SK-N-MC (cell line): ENCODE data around the gene SMU1.

Experiments used
- DNase-seq: peaks from one replicate; pipeline ENCODE4 v3.0.0-alpha.2; 2011; ENCODE audit warnings: low read depth, low spot score
- H3K27ac ChIP-seq: fragments of 200-600 bp; sonication (generic); 2 replicates; pipeline ENCODE4 v1.5.1; 2016; ENCODE audit warnings: mixed run types
- H3K36me3 ChIP-seq: fragments of 200-600 bp; sonication (generic); 2 replicates; pipeline ENCODE4 v1.6.1; 2017; ENCODE audit warnings: antibody characterized with exemption, low read length, mixed read lengths; ENCODE audit not compliant: insufficient read depth
- H3K4me3 ChIP-seq: fragments of 200-600 bp; sonication (generic); 2 replicates; pipeline ENCODE4 v1.5.1; 2016
- H3K9ac ChIP-seq: fragments of 200-600 bp; sonication (generic); 2 replicates; pipeline ENCODE4 v1.8.0; 2017; ENCODE audit warnings: mixed run types, mixed read lengths; ENCODE audit not compliant: insufficient read length
- H3K9me3 ChIP-seq: fragments of 200-600 bp; sonication (generic); 2 replicates; pipeline ENCODE4 v1.6.1; 2017; ENCODE audit warnings: low read depth, mild to moderate bottlenecking, antibody characterized with exemption, low read length, moderate library complexity, mixed read lengths
- EZH2 ChIP-seq: fragments of 200-600 bp; sonication (generic); IDR thresholded peaks from one replicate; pipeline ENCODE4 v1.6.1; 2017; ENCODE audit warnings: antibody characterized with exemption
- FOXP2 ChIP-seq: optimal IDR thresholded peaks from 2 replicates; pipeline ENCODE3; 2011; ENCODE audit warnings: mild to moderate bottlenecking, moderate library complexity; ENCODE audit not compliant: insufficient read depth; ENCODE audit errors: extremely low read length, control extremely low read depth
- POLR2AphosphoS5 ChIP-seq: IDR thresholded peaks from 2 replicates; pipeline ENCODE4 v1.6.1; 2012; ENCODE audit warnings: mild to moderate bottlenecking, low read depth, low read length, borderline replicate concordance

The SMU1 gene

DNA sequence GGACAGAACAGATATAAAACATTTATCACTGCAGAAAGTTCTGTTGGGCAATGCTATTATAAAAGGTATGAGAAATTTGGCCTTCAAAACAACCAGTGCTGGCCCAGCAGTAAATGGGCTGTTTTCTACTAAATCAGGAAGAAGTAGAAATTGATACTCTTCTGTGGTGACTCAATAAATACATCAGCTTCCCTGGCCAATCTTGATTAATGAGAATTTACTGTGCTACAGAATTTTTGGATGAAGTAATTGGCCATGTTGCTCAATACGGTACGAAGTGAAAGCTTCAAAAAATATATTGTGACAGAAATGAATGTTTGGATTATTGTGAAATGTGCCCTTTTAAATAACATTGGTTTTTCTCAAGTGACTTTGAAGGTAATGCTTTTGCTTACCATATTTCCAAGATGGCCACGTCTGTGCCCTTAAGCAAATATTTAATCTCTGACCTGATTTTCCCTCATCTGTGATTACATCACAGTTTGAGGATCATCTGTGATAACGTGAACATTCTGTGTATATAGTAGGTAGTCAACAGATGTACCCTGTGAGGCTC lies 47.2 kb downstream of the SMU1 start:
- Histone ChIP-seq H3K36me3 (peaks cover 82% of the 10 kb centered on the region), H3K9me3 (no peaks in the 10 kb centered on the region), H3K4me3 (peak overlapping the region; percentile 45; the same call in 1 of the 2 replicates), H3K27ac (0 out of 2 replicates have a peak overlapping the region, but pooled peaks have one; percentile 47), H3K9ac (peak overlapping the region; percentile 55)
- DNase-seq: no peak
- TF ChIP-seq FOXP2 (no peak), POLR2AphosphoS5 (no peak), EZH2 (no peak)

DNA sequence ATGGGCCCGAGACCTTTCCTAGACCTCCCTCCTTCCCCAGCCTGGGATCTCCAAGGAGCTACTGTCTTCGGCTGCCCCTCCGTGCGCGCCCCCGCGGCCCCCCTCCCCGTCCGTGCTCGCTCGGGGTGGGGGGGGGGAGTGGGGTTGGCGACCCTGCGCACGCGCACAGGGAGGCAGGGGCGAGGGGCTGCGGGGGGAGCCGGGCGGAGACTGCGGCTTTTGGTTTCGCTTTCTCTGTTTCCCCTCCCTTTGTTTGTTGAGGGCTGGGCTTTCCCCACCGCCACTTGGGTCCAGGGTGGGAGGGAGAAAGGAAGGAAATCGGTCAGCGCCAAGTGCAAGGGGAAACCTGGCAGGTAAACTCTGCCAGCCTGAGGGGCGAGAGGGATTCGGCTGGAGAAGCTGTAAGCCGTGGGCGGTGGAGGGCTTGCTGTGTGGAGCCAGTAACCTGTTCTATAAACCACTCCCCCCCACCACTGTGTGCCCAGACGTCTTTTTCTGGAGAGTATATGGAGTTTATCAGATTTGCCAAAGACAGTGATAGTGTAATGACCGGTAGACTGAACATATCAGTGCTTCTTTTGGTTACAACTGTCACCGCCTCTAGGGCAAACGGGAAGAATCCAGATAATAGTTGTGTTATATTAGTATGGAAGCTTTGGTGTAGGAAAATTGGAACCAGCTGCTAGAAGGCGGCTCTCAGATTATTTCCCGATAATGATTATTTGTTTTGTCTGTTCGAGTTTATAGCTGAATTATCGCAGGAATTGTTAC lies 50.7 kb downstream of the SMU1 start:
- Histone ChIP-seq H3K27ac (peak overlapping the region; percentile 89), H3K9ac (peak overlapping the region; percentile 97), H3K36me3 (peaks cover 66% of the 10 kb centered on the region), H3K9me3 (no peaks in the 10 kb centered on the region), H3K4me3 (peak overlapping the region; percentile 96)
- TF ChIP-seq POLR2AphosphoS5 (no peak), FOXP2 (no peak), EZH2 (no peak)
- no peak for DNase-seq

DNA sequence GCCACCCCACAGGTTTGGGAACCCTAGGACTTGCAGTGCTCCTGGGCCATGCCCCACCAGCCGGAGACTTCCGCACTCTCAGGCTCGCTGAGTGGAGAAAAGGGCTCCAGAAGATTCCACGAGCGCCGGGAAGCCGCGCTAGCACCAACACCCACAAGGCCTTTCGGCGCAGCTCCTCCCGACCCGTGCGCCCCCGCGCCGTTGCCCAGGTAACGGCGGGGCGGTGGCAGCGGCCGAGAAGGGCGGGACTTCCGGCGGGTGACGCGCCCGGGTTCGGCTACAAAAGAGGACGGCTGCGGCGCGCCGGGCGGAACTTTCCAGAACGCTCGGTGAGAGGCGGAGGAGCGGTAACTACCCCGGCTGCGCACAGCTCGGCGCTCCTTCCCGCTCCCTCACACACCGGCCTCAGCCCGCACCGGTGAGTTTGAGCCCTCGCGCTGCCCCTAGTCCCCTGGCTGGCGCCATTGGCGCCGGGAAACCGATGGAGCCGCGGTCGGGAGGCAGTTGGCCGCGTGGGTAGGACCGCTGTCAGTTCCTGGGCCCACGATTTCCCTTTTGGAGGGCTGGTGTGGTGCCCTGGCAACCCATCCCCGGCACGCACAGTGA lies 51.4 kb downstream of the SMU1 start, which contains the start of gene DNAJA1:
Gene DNAJA1, plus strand, starts transcription at position 308 of the 606 bp plus-strand sequence. CDS start 1,212 bp downstream, outside the sequence.
- peak within 1 kb of the TSS; percentile 89 for H3K27ac ChIP-seq
- DNase-seq: peak; percentile 42
- H3K4me3 ChIP-seq: peak within 1 kb of the TSS; percentile 96
- peak within 1 kb of the TSS; percentile 97 for H3K9ac ChIP-seq
- TF ChIP-seq FOXP2: peak; percentile 85
- peak; percentile 99 for TF ChIP-seq POLR2AphosphoS5
- TF ChIP-seq EZH2: no peak
- no peaks in the 10 kb centered on the region for H3K9me3 ChIP-seq
- H3K36me3 ChIP-seq: peaks cover 59% of the 10 kb centered on the region

DNA sequence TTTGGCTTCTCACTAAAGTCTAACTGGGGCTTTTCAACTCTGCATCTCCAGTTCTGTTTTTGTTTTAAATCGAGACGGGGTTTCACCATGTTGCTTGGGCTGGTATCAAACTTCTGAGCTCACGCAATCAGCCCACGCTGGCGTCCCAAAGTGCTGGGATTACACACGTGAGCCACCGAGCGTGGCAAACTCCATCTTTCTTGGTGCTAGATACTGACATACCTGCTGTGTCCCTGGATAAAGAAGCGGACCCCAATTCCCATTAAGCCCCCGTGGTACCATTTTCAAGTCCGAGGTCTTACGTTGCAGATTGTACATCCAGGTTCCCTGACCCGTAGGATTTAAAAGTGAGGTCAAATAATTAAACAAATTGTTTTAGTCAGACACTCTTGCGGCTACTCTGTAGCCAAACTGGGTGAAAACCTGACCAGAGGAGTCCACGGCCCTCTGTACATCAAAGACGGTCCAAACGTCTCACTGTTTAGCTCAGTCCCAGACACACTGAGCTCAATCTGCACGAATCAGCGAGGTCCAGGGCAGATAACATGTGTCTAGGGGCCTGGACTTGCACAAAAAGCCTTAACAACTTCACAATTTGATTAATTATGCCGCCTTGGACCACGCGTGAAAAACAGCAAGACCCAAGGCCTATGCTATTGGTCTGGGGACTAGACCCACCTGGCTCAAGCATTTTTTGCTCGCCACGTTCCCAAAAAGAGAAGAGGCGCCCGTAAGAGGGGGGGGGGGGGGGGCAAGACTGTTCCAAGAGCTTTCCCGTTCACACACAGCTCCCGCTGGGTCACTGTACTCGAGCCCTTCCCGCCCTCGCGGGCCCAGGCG lies 52.1 kb downstream of the SMU1 start:
- H3K36me3 ChIP-seq: peaks cover 57% of the 10 kb centered on the region
- peak overlapping the region; percentile 97 for H3K9ac ChIP-seq
- no peak for TF ChIP-seq FOXP2
- H3K4me3 ChIP-seq: peak overlapping the region; percentile 96
- DNase-seq: no peak
- no peaks in the 10 kb centered on the region for H3K9me3 ChIP-seq
- H3K27ac ChIP-seq: peak overlapping the region; percentile 88

DNA sequence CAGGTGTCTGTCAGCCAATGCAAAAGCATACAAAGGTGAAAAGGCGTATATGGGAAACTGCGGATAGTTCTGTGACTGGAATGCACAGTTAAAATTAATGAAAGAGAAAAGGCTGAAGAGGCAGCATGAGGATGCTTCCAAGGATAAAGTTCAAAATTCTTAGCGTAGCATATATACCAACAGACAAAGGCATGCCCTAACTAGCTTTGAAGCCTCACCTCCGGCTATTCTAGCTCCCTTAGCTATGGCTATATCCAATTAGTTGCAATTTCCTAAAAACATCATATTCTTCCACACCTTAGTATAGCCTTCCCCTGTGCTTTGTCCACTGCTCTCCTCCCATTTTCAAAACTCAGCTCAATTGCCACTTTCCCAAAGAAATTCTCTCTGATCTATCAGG lies 52.8 kb downstream of the SMU1 start:
- Histone ChIP-seq H3K4me3 (peak overlapping the region; percentile 96), H3K9ac (peak overlapping the region; percentile 97), H3K27ac (peak overlapping the region; percentile 88), H3K36me3 (peaks cover 54% of the 10 kb centered on the region), H3K9me3 (no peaks in the 10 kb centered on the region)
- no peak for DNase-seq
- no peak for TF ChIP-seq FOXP2
- TF ChIP-seq EZH2: no peak
- TF ChIP-seq POLR2AphosphoS5: no peak

DNA sequence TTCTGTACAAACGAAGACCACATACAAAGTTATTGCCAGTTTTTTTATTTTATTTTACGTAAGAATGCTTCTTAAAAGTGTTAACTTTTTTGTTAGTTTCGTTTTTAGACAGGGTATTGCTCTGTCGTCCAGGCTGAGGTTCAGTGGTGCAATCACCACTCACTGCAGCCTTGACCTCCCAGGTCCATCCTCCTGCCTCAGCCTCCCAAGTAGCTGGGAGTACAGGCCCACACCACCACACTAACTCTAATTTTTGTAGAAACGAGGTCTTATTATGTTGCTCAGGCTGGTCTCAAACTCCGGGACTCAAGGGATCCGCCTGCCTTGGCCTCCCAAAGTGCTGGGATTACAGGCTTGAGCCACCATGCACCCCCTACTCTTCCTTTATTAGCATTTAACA lies 53.7 kb downstream of the SMU1 start:
- H3K9me3 ChIP-seq: no peaks in the 10 kb centered on the region
- H3K4me3 ChIP-seq: peak overlapping the region; percentile 19
- DNase-seq: no peak
- H3K9ac ChIP-seq: no peak overlapping the region
- TF ChIP-seq EZH2: no peak
- no peak for TF ChIP-seq POLR2AphosphoS5
- TF ChIP-seq FOXP2: no peak
- H3K36me3 ChIP-seq: peaks cover 46% of the 10 kb centered on the region
- H3K27ac ChIP-seq: peak overlapping the region; percentile 71

DNA sequence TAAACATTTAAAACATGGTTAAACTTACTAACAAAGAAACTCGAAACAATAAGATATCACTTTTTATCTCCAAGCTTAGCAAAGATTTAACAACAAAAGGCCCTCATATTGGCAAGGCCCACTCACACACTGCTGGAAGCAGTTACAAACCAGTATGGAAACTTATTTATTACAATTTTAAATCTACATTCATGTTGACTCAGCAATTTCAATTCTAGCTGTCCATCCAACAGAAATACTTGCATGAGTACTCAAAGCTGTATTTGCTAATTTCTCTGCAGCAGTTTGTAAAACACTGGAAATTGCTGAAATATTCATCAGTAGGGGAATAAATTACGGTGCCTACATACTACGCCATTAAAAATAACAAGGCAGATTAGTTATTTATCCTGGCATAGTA lies 54.2 kb downstream of the SMU1 start:
- Histone ChIP-seq H3K9me3 (no peaks in the 10 kb centered on the region), H3K4me3 (peak overlapping the region; percentile 19), H3K9ac (peak overlapping the region; percentile 1), H3K27ac (peak overlapping the region; percentile 71), H3K36me3 (peaks cover 42% of the 10 kb centered on the region)
- DNase-seq: no peak
- TF ChIP-seq POLR2AphosphoS5 (peak; percentile 35; the same call in 1 of the 2 replicates), FOXP2 (no peak)

DNA sequence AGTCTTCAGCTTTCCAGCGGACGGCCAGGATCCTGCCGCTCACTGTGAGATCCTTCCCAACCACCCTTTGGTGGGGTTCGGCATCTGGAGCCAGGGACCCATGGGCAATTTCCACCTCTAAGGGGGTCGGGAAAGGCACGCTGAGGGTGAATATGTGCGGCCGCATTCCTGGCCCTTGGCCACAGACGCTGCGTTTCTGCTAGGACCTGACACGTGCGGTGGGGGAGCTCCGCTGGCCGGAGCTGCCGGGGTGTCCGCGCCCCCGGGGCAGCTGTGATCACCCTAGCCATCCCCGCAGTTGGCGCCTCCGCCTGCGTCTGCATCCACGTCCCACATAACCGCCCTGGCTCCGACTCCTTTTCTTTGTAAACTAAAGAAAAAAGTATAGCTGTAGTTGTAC lies 56.7 kb downstream of the SMU1 start:
- TF ChIP-seq FOXP2 (no peak), EZH2 (no peak), POLR2AphosphoS5 (no peak)
- H3K4me3 ChIP-seq: no peak overlapping the region
- no peak overlapping the region for H3K27ac ChIP-seq
- H3K9me3 ChIP-seq: no peaks in the 10 kb centered on the region
- H3K9ac ChIP-seq: no peak overlapping the region
- no peak for DNase-seq
- peaks cover 28% of the 10 kb centered on the region for H3K36me3 ChIP-seq
